22Rv1 (cell line): ENCODE measurements around the gene ZNF778.

Experiments
- CTCF ChIP-seq: fragments of 450-650 bp; IDR thresholded peaks from 2 replicates; pipeline ENCODE4 v1.5.1; 2017; ENCODE audit warnings: mild to moderate bottlenecking
- ZFX ChIP-seq: fragments of 450-650 bp; IDR thresholded peaks from 2 replicates; pipeline ENCODE4 v1.6.1; 2017; ENCODE audit warnings: antibody characterized with exemption, borderline replicate concordance

GRCh38 chr16:89198417-89199240 lies 18.9 kb upstream of the ZNF778 start:
- TF ChIP-seq CTCF (no peak), ZFX (no peak)
